Astrocyte of the spinal cord (primary cell): ENCODE data around the gene COL11A1.
"Not testable (repeated sequence)": the region's sequence is repeated elsewhere in the genome, so short reads cannot be mapped to it uniquely, and the experiment has no call there.

ENCODE experiments used
- DNase-seq: peaks from one replicate; pipeline ENCODE4 v3.0.0; 2011; ENCODE audit warnings: low read depth, low spot score
- H3K4me3 ChIP-seq: 2 replicates; pipeline ENCODE4 v1.5.1; 2011; ENCODE audit warnings: low read depth, mild to moderate bottlenecking, low read length, moderate library complexity
- in situ Hi-C: cut with HindIII; loops from 2 replicates; pipeline ENCODE4 v1.10.0; 2017; ENCODE audit warnings: low sequenced_read_pairs
- TF ChIP-seq, protein P1 (sequence below): IDR thresholded peaks from 2 replicates; pipeline ENCODE4 v1.5.1; 2012; ENCODE audit warnings: low read depth, mild to moderate bottlenecking, low read length, inconsistent platforms

The COL11A1 gene

DNA sequence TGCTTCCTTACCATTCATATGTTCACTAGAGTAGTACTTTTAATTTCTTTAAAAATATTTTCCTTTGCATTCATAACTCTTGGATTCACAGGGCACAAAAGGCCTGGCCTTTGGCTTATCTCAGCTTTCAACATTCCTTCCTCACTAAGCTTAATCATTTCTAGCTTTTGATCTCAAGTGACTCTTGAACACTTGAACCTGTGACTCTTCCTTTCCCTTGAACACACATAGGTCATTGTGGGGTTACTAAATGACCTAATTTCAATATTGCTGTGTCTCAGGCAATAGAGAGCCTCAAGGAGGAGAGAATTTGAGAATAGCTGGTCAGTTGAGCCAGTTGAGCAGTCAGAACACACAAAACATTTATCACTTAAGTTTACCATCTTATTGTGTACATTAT lies 49.9 kb downstream of the COL11A1 start:
- TF ChIP-seq, protein P1, sequence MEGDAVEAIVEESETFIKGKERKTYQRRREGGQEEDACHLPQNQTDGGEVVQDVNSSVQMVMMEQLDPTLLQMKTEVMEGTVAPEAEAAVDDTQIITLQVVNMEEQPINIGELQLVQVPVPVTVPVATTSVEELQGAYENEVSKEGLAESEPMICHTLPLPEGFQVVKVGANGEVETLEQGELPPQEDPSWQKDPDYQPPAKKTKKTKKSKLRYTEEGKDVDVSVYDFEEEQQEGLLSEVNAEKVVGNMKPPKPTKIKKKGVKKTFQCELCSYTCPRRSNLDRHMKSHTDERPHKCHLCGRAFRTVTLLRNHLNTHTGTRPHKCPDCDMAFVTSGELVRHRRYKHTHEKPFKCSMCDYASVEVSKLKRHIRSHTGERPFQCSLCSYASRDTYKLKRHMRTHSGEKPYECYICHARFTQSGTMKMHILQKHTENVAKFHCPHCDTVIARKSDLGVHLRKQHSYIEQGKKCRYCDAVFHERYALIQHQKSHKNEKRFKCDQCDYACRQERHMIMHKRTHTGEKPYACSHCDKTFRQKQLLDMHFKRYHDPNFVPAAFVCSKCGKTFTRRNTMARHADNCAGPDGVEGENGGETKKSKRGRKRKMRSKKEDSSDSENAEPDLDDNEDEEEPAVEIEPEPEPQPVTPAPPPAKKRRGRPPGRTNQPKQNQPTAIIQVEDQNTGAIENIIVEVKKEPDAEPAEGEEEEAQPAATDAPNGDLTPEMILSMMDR: no peak
- in situ Hi-C loops: no loop called here
- no peak overlapping the region for H3K4me3 ChIP-seq
- DNase-seq: no peak

DNA sequence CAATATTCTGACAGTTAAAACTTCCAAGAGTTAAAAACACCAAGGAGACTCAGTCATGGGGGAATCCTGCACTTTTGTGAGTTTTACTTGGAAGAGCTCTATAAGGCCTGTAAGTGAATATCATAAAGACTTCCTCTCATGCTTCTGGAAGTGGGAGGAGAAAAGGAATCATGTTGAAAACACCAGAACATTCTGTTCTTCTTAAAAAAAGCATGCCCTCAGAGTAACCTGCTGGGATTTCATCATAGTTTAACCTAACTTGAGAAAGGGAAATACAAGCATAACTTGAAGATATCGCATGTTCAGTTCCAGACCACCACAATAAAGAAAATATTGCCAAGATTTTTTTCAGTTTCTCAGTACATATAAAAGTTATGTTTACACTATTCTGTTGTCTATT lies 51.9 kb downstream of the COL11A1 start:
- in situ Hi-C loops: no loop called here
- H3K4me3 ChIP-seq: no peak overlapping the region
- TF ChIP-seq, protein P1: no peak
- DNase-seq: peak; percentile 79

DNA sequence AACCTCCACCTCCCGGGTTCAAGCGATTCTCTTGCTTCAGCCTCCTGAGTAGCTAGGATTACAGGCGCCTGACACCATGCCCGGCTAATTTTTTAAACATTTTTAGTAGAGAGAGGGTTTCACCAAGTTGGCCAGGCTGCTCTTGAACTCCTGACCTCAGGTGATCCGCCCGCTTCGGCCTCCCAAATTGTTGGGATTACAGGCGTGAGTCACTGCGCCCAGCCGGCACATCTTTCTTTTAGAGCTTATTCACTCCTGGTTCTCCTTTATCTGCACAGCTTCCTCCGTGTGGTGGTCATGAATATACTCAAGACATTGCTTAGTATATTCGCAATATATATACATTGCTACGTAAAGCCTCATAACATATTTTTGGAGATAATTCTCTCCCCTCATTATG lies 80.2 kb downstream of the COL11A1 start:
- H3K4me3 ChIP-seq, DNase-seq, in situ Hi-C loops: not testable (repeated sequence)

DNA sequence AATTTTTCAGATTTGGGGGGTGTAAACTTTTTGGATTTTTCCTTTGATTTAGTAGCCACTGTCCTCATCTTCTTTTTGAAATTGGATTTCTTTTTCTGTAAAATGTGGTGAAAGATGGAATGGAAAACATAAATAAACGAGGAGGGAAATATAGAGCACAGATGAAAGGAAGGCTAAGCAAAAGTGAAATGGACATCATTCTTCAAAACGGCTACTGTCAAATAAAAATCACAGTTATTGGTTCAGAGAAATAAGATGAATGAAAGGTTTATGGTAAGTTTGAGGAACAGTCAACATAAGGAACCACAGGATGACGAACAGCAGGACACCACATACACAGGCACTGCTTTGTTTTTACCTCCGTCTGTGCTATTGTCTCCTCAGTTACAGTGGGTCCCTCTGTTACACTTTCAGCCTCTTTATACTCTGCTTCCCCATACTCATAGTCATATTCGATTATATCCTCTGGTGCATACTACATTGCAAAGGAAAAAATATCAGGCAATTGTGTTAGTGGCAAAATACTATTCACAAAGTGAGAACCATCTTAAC lies 82.4 kb downstream of the COL11A1 start:
- in situ Hi-C loops: no loop called here
- no peak overlapping the region for H3K4me3 ChIP-seq
- DNase-seq: no peak
- TF ChIP-seq, protein P1: no peak

DNA sequence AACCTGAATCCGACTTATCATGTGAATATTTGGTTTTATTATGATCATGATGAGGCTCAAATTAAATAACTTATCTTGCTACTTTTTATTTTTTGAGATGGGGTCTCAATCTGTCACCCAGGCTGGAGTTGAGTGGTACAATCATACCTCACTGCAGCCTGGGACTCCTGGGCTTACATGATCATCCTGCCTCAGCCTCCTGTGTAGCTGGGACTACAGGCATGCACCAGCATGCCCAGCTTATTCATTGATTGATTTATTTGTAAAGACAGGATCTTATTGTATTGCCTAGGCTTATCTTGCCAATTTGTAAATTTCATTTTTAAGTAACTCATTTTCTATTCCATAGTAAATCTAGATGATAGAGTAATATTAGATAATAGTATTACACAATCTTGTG lies 84.3 kb downstream of the COL11A1 start:
- no peak for DNase-seq
- TF ChIP-seq, protein P1: no peak
- in situ Hi-C loops: no loop called here
- H3K4me3 ChIP-seq: no peak overlapping the region

DNA sequence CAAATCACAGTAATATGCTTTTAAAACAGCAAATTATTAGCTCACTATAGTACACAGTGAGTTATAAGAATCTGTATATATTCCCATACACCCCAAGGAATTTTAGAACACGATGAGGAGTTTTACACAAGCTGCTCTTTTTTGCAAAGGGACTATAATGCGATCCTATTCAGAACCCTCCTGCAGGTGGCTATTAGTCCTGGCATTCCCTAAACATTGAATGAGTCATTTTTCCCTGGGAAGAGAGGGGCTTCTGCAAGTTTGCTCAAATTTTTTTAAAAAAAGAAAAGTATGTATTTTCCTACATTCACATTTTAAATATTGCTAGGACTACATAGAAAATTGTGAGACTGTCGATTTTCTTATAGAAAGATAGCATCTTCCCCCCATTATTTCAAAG lies 106.3 kb downstream of the COL11A1 start:
- no peak overlapping the region for H3K4me3 ChIP-seq
- in situ Hi-C loops: no loop called here
- TF ChIP-seq, protein P1: no peak
- DNase-seq: no peak

DNA sequence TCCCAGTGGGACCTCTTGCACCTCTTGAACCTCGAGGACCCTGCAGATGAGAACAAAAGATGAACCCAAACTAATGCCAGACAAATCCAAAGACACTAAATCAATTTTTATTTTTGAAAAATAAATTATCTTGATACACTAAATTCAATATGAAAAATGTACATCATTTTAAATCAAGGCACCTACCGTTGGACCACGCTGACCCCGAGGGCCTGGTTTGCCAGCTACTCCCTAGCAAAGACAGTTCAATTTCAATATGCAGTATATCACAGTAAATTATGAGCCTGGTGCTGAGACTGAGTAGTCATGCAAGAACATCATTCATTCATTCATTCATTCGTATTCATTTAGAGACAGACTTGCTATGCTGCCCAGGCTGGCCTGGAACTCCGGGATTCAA lies 129.4 kb downstream of the COL11A1 start:
- TF ChIP-seq, protein P1: no peak
- H3K4me3 ChIP-seq: no peak overlapping the region
- in situ Hi-C loops: no loop called here
- no peak for DNase-seq
